Measurements from ENCODE around the gene ZNF804B. TPM values are rescaled to one million over a fixed set of nuclear protein-coding genes. Genes with fewer than 3 reads are reported as not detected.

Gene ZNF804B
- total and polyA plus RNA-seq, 7 donors: 0.01 to 0.41 (median 0.32) TPM; not detected in 3

DNA sequence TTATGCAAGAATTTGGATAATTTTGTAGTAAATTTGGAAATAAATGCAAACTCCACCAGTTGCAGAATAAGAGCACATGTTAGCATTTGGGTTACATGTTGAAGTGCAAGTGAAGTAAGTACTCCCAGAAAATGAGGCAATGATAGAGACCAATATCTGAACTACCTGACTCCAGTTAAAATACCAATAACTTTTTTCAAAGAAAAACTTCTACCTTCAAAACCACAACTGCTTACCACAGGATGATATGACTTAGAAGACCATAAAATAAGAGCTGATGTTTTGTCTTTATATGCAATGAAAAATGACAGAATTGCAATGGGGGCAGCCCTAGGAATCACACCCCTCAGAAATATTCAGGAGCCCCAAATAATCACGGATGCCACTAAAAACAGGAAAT lies 597.6 kb downstream of the ZNF804B start:
- Histone ChIP-seq H3K9me3 (no peaks in the 10 kb centered on the region), H3K27ac (no peak overlapping the region), H3K4me3 (no peak overlapping the region), H3K4me1 (no peaks in the 10 kb centered on the region), H3K36me3 (no peaks in the 10 kb centered on the region), H3K27me3 (no peaks in the 10 kb centered on the region)
- intact Hi-C loops (cut with DNase I): no loop called here
- WGBS, 2 donors: 56 to 64% methylated on average over 1 of the region's 1 CpG
- TF ChIP-seq EP300 (IDR thresholded peaks at IDR 0.05) (no peak), POLR2AphosphoS5 (IDR thresholded peaks at IDR 0.05) (no peak)
- TF ChIP-seq, protein P1, sequence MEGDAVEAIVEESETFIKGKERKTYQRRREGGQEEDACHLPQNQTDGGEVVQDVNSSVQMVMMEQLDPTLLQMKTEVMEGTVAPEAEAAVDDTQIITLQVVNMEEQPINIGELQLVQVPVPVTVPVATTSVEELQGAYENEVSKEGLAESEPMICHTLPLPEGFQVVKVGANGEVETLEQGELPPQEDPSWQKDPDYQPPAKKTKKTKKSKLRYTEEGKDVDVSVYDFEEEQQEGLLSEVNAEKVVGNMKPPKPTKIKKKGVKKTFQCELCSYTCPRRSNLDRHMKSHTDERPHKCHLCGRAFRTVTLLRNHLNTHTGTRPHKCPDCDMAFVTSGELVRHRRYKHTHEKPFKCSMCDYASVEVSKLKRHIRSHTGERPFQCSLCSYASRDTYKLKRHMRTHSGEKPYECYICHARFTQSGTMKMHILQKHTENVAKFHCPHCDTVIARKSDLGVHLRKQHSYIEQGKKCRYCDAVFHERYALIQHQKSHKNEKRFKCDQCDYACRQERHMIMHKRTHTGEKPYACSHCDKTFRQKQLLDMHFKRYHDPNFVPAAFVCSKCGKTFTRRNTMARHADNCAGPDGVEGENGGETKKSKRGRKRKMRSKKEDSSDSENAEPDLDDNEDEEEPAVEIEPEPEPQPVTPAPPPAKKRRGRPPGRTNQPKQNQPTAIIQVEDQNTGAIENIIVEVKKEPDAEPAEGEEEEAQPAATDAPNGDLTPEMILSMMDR (IDR thresholded peaks at IDR 0.05): no peak
- DNase-seq: no peak

DNA sequence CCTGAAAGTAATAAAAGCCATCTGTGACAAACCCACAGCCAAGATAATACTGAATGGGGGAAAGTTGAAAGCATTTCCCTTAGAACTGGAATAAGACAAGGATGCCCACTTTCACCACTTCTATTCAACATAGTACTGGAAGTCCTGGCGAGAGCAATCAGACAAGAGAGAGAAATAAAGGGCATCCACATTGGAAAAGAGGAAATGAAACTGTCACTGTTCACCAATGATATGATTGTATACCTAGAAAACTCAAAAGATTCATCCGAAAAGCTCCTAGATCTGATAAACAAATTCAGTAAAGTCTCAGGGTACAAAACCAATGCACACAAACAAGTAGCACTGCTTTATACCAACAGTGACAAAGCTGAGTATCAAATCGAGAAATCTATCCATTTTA lies 617.7 kb downstream of the ZNF804B start:
- TF ChIP-seq POLR2AphosphoS5 (IDR thresholded peaks at IDR 0.05) (no peak), EP300 (IDR thresholded peaks at IDR 0.05) (no peak), POLR2A (IDR thresholded peaks at IDR 0.05) (no peak)
- TF ChIP-seq, protein P1 (IDR thresholded peaks at IDR 0.05): no peak
- H3K36me3 ChIP-seq: no peaks in the 10 kb centered on the region

DNA sequence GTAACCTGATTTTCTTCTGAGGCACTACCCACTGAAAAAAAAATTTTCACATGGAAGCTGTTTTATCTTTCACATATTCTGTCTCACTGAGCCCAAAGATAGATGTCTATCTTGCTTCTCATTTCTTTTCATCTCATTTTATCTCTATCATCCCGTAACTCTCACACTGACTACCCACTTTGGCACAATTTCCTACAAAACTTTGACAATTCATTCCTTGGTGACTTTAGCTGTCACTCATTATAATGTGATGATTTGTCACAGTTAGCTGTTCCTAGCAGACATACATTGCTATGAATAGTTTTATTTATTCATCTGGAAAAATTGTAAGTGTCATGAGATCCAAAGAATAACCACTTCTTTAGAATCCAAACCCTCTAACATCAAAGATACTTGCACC lies 625.9 kb downstream of the ZNF804B start:
- intact Hi-C loops (cut with DNase I): no loop called here
- Histone ChIP-seq H3K27me3 (no peaks in the 10 kb centered on the region), H3K27ac (no peak overlapping the region), H3K4me3 (no peak overlapping the region), H3K36me3 (no peaks in the 10 kb centered on the region), H3K4me1 (no peaks in the 10 kb centered on the region), H3K9me3 (no peaks in the 10 kb centered on the region)
- 74 to 87% methylated on average over 1 of the region's 1 CpG for WGBS, 2 donors
- no peak for TF ChIP-seq POLR2AphosphoS5 (IDR thresholded peaks at IDR 0.05)
- TF ChIP-seq POLR2A (IDR thresholded peaks at IDR 0.05): no peak
- TF ChIP-seq, protein P1 (IDR thresholded peaks at IDR 0.05): no peak
- no peak for TF ChIP-seq EP300 (IDR thresholded peaks at IDR 0.05)
- no peak for DNase-seq

More for the DNA sequence above, 617.7 kb downstream of the ZNF804B start:
- DNase-seq: no peak
- 71 to 82% methylated on average over 3 of the region's 3 CpGs for WGBS, 2 donors
- intact Hi-C loops (cut with DNase I): no loop called here
- no peaks in the 10 kb centered on the region for H3K4me1 ChIP-seq
- H3K27ac ChIP-seq: no peak overlapping the region
- H3K9me3 ChIP-seq: no peaks in the 10 kb centered on the region
- no peaks in the 10 kb centered on the region for H3K27me3 ChIP-seq
- no peak overlapping the region for H3K4me3 ChIP-seq

Small RNAs within 50 kb of the gene (small RNA-seq; reads per million reads assigned to genes)
- gene AC002127.1: 0 reads per million in 3 donors

Other genes with a start within 250 kb of the ZNF804B start
- gene TEX47, start 36.0 kb downstream of the ZNF804B start, total RNA-seq: not detected
- gene TEX47, start 36.0 kb downstream of the ZNF804B start, polyA plus RNA-seq: not detected

All from sigmoid colon (tissue), 7 donors.